ENCODE results near the gene MVK.

MVK gene

GRCh38 chr12:109547286-109547685, 26.3 kb upstream of the MVK start:
- no peak for DNase-seq

GRCh38 chr12:109548258-109548657, 25.3 kb upstream of the MVK start:
- no peak for DNase-seq

GRCh38 chr12:109549613-109550270, 23.9 kb upstream of the MVK start:
- no peak for DNase-seq

GRCh38 chr12:109550281-109550680, 23.3 kb upstream of the MVK start:
- no peak for DNase-seq

- no peak for DNase-seq
Observed at GRCh38 chr12:109551108-109551507, 22.5 kb upstream of the MVK start.

- no peak for DNase-seq
Observed at GRCh38 chr12:109552971-109553370, 20.6 kb upstream of the MVK start.

- no peak for DNase-seq
Observed at GRCh38 chr12:109553483-109553882, 20.1 kb upstream of the MVK start.

GRCh38 chr12:109553906-109554500, 19.6 kb upstream of the MVK start:
- DNase-seq, result no peak

GRCh38 chr12:109554761-109555160, 18.8 kb upstream of the MVK start:
- no peak for DNase-seq

GRCh38 chr12:109555431-109556315, 17.9 kb upstream of the MVK start:
- DNase-seq, result no peak

- DNase-seq, result no peak
Observed at GRCh38 chr12:109557200-109557599, 16.4 kb upstream of the MVK start.

- no peak for DNase-seq
Observed at GRCh38 chr12:109557805-109558204, 15.8 kb upstream of the MVK start.

- DNase-seq, result no peak
Observed at GRCh38 chr12:109558374-109559199, 15.0 kb upstream of the MVK start.

GRCh38 chr12:109559200-109559505, 14.4 kb upstream of the MVK start:
- no peak for DNase-seq

- no peak for DNase-seq
Observed at GRCh38 chr12:109559601-109560000, 14.0 kb upstream of the MVK start.

- DNase-seq, result no peak
Observed at GRCh38 chr12:109560867-109561710, 12.5 kb upstream of the MVK start.

- DNase-seq, result no peak
Observed at GRCh38 chr12:109561711-109562030, 11.9 kb upstream of the MVK start.

GRCh38 chr12:109562871-109563270, 10.7 kb upstream of the MVK start:
- no peak for DNase-seq

GRCh38 chr12:109563291-109564284, 10.0 kb upstream of the MVK start:
- no peak for DNase-seq

- no peak for DNase-seq
Observed at GRCh38 chr12:109566424-109566823, 7.2 kb upstream of the MVK start.

- DNase-seq, result no peak
Observed at GRCh38 chr12:109567296-109567695, 6.3 kb upstream of the MVK start.
